K562 (cell line): ENCODE results near the gene SCAMP3. TPM values are rescaled to one million over a fixed set of nuclear protein-coding genes. Genes with fewer than 3 reads are reported as not detected.

Experiments
- ADNP ChIP-seq: fragments of 200-800 bp; sonication (Bioruptor generic); IDR thresholded peaks from 2 replicates; pipeline ENCODE4 v1.6.1; 2016; ENCODE audit warnings: missing genetic modification characterization, missing compliant biosample characterization
- DMBX1 ChIP-seq: fragments of 250-450 bp; sonication (Bioruptor Pico); IDR thresholded peaks from 2 replicates; pipeline ENCODE4 v1.8.0; 2022; ENCODE audit warnings: inconsistent platforms, mild to moderate bottlenecking, moderate library complexity, borderline replicate concordance
- FOXP4 ChIP-seq: sonication (generic); formaldehyde crosslinking; IDR thresholded peaks from 2 replicates; pipeline ENCODE4 v1.8.0; 2022; ENCODE audit warnings: mild to moderate bottlenecking, missing genetic modification reagents, borderline replicate concordance
- HOXB6 ChIP-seq: fragments of 250-450 bp; sonication (Bioruptor Pico); IDR thresholded peaks from 2 replicates; pipeline ENCODE4 v1.5.1; 2022; ENCODE audit warnings: mild to moderate bottlenecking, borderline replicate concordance
- JUND ChIP-seq, 2 experiments: IDR thresholded peaks; 2 replicates in 1 of 2; 3 replicates in 1 of 2; pipeline ENCODE4 v1.6.1; 2011; ENCODE audit warnings: borderline replicate concordance in 2 of 2, low read depth in 2 of 2, low read length in 2 of 2, improper control_type of control experiment in 1 of 2, missing biosample characterization in 1 of 2, missing genetic modification characterization in 1 of 2, missing genetic modification reagents in 1 of 2
- SFPQ ChIP-seq: fragments of 200-400 bp; formaldehyde crosslinking; IDR thresholded peaks from 2 replicates; pipeline ENCODE4 v1.6.1; 2017; ENCODE audit warnings: mild to moderate bottlenecking, low read depth, low read length, moderate library complexity
- SREBF1 ChIP-seq: fragments of 150-350 bp; IDR thresholded peaks from 2 replicates; pipeline ENCODE4 v1.6.1; 2014; ENCODE audit warnings: antibody characterized with exemption, low read depth, low read length, borderline replicate concordance
- STAT5B ChIP-seq: fragments of 250-450 bp; sonication (Bioruptor Pico); IDR thresholded peaks from 2 replicates; pipeline ENCODE4 v1.8.0; 2021; ENCODE audit warnings: mild to moderate bottlenecking, inconsistent platforms
- ZNF263 ChIP-seq: sonication (generic); formaldehyde crosslinking; IDR thresholded peaks from 2 replicates; pipeline ENCODE4 v1.8.0; 2022; ENCODE audit warnings: mild to moderate bottlenecking, missing genetic modification reagents, borderline replicate concordance
- ZNF592 ChIP-seq: fragments of 450-650 bp; IDR thresholded peaks from 2 replicates; pipeline ENCODE4 v1.6.1; 2017; ENCODE audit warnings: antibody characterized with exemption, mild to moderate bottlenecking
- ZNF717 ChIP-seq: fragments of 250-450 bp; sonication (Bioruptor Pico); IDR thresholded peaks from 2 replicates; pipeline ENCODE4 v1.5.0; 2021
- polyA plus RNA-seq, 8 experiments: library from polyadenylated mRNA; depleted of rRNA in 4 of 8; stranded (reverse) in 5 of 8; unstranded in 3 of 8; fragments of >200 nt; fragmentation: Nextera tagmentation in 2 of 8; fragmentation: Illumina TruSeq in 1 of 8; extraction: Ambion mirVana in 2 of 8; extraction: Trizol in 1 of 8; gene quantifications; 2 replicates each; pipeline versions ENCODE4 v1.2.1 to v1.2.3, GENCODE V29; 2011 to 2014; ENCODE audit warnings: inconsistent platforms in 1 of 8, missing spikeins in 1 of 8
- total RNA-seq, 7 experiments: library from RNA; depleted of rRNA in 6 of 7; stranded (reverse); fragments of >200 nt in 6 of 7; fragmentation: Illumina TruSeq in 2 of 7; extraction: Trizol in 2 of 7; gene quantifications; 2 replicates each; pipeline versions ENCODE4 v1.2.1 to v1.2.3, GENCODE V29; 2011 to 2021; ENCODE audit warnings: low replicate concordance in 1 of 7
- TF ChIP-seq, protein P1 (sequence below): fragments of 250-450 bp; sonication (Bioruptor Pico); IDR thresholded peaks from 2 replicates; pipeline ENCODE4 v1.5.0; 2020; ENCODE audit warnings: mild to moderate bottlenecking, borderline replicate concordance
- TF ChIP-seq, protein P2 (sequence below): fragments of 250-450 bp; sonication (Bioruptor Pico); IDR thresholded peaks from 2 replicates; pipeline ENCODE4 v1.4.0; 2020; ENCODE audit warnings: mild to moderate bottlenecking, moderate library complexity

The SCAMP3 gene
- total and polyA plus RNA-seq, 9 of the 15 experiments (the other 6 are each of a cell fraction or from before 2014, with no cell fraction given): 14.2 to 131 (median 86.1) TPM

- TF ChIP-seq, protein P1, sequence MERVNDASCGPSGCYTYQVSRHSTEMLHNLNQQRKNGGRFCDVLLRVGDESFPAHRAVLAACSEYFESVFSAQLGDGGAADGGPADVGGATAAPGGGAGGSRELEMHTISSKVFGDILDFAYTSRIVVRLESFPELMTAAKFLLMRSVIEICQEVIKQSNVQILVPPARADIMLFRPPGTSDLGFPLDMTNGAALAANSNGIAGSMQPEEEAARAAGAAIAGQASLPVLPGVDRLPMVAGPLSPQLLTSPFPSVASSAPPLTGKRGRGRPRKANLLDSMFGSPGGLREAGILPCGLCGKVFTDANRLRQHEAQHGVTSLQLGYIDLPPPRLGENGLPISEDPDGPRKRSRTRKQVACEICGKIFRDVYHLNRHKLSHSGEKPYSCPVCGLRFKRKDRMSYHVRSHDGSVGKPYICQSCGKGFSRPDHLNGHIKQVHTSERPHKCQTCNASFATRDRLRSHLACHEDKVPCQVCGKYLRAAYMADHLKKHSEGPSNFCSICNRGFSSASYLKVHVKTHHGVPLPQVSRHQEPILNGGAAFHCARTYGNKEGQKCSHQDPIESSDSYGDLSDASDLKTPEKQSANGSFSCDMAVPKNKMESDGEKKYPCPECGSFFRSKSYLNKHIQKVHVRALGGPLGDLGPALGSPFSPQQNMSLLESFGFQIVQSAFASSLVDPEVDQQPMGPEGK (CRISPR knock-in tag): no peak
- TF ChIP-seq SREBF1: no peak
- TF ChIP-seq FOXP4: no peak
- TF ChIP-seq SFPQ: no peak
- TF ChIP-seq ADNP (tag): 0 out of 2 replicates have a peak, but pooled peaks have one; percentile 51
- no peak for TF ChIP-seq STAT5B (CRISPR knock-in tag)
- no peak for TF ChIP-seq DMBX1
- TF ChIP-seq ZNF263 (CRISPR knock-in tag): no peak
- TF ChIP-seq, protein P2, sequence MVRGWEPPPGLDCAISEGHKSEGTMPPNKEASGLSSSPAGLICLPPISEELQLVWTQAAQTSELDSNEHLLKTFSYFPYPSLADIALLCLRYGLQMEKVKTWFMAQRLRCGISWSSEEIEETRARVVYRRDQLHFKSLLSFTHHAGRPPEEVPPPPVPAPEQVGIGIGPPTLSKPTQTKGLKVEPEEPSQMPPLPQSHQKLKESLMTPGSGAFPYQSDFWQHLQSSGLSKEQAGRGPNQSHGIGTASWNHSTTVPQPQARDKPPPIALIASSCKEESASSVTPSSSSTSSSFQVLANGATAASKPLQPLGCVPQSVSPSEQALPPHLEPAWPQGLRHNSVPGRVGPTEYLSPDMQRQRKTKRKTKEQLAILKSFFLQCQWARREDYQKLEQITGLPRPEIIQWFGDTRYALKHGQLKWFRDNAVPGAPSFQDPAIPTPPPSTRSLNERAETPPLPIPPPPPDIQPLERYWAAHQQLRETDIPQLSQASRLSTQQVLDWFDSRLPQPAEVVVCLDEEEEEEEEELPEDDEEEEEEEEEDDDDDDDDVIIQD (CRISPR knock-in tag): no peak
- TF ChIP-seq HOXB6 (CRISPR knock-in tag): no peak
- no peak for TF ChIP-seq JUND (IDR thresholded peaks at IDR 0.05; ENCODE audit: borderline replicate concordance, low read depth, low read length)
- TF ChIP-seq JUND (tag; IDR thresholded peaks at IDR 0.05; ENCODE audit: borderline replicate concordance, low read depth, low read length): no peak
- no peak; the same call in none of the 2 replicates for TF ChIP-seq ZNF592
- TF ChIP-seq ZNF717 (CRISPR knock-in tag): no peak
Observed at GRCh38 chr1:155226188-155226909, 35.8 kb downstream of the SCAMP3 start (continued).
